ENCODE results near the gene TBCK.

TBCK gene

GRCh38 chr4:106297245-106298035, 18.6 kb downstream of the TBCK start:
- no peak for DNase-seq
- intact Hi-C loops (cut with DNase I) = no loop called here

- intact Hi-C loops (cut with DNase I) = no loop called here
- DNase-seq = no peak
Measured at GRCh38 chr4:106294062-106294461, 21.9 kb downstream of the TBCK start.

- no peak for DNase-seq
- intact Hi-C loops (cut with DNase I) = no loop called here
Measured at GRCh38 chr4:106291678-106292077, 24.3 kb downstream of the TBCK start.

- no peak for DNase-seq
- intact Hi-C loops (cut with DNase I) = no loop called here
Measured at GRCh38 chr4:106289737-106290136, 26.3 kb downstream of the TBCK start.

GRCh38 chr4:106287353-106287969, 28.5 kb downstream of the TBCK start:
- intact Hi-C loops (cut with DNase I) = no loop called here
- DNase-seq = no peak

GRCh38 chr4:106286611-106287010, 29.4 kb downstream of the TBCK start:
- intact Hi-C loops (cut with DNase I) = no loop called here
- no peak for DNase-seq

GRCh38 chr4:106284227-106284626, 31.8 kb downstream of the TBCK start:
- intact Hi-C loops (cut with DNase I) = no loop called here
- no peak for DNase-seq

- intact Hi-C loops (cut with DNase I) = no loop called here
- no peak for DNase-seq
Measured at GRCh38 chr4:106277140-106277675, 38.8 kb downstream of the TBCK start.

GRCh38 chr4:106273831-106274230, 42.2 kb downstream of the TBCK start:
- DNase-seq = no peak
- intact Hi-C loops (cut with DNase I) = no loop called here

GRCh38 chr4:106270736-106271135, 45.3 kb downstream of the TBCK start:
- intact Hi-C loops (cut with DNase I) = no loop called here
- DNase-seq = no peak

GRCh38 chr4:106269711-106270110, 46.3 kb downstream of the TBCK start:
- DNase-seq = no peak
- intact Hi-C loops (cut with DNase I) = no loop called here

- intact Hi-C loops (cut with DNase I) = no loop called here
Measured at GRCh38 chr4:106268786-106269185, 47.2 kb downstream of the TBCK start.

GRCh38 chr4:106266201-106266600, 49.8 kb downstream of the TBCK start:
- intact Hi-C loops (cut with DNase I) = no loop called here
- peak in 1 of 42 donors; percentile 13 for DNase-seq

More at GRCh38 chr4:106268786-106269185, 47.2 kb downstream of the TBCK start:
- no peak for DNase-seq

- intact Hi-C loops (cut with DNase I) = no loop called here
- DNase-seq = no peak
Measured at GRCh38 chr4:106264331-106264728, 51.7 kb downstream of the TBCK start.

- DNase-seq = no peak
- intact Hi-C loops (cut with DNase I) = no loop called here
Measured at GRCh38 chr4:106263594-106264330, 52.2 kb downstream of the TBCK start.

- intact Hi-C loops (cut with DNase I) = no loop called here
- DNase-seq = no peak
Measured at GRCh38 chr4:106261980-106262379, 54.0 kb downstream of the TBCK start.

- intact Hi-C loops (cut with DNase I) = no loop called here
- DNase-seq = no peak
Measured at GRCh38 chr4:106258145-106259045, 57.6 kb downstream of the TBCK start.

GRCh38 chr4:106256190-106256589, 59.8 kb downstream of the TBCK start:
- intact Hi-C loops (cut with DNase I) = no loop called here
- no peak for DNase-seq

- intact Hi-C loops (cut with DNase I) = no loop called here
- no peak for DNase-seq
Measured at GRCh38 chr4:106255195-106255594, 60.8 kb downstream of the TBCK start.

Measured in head of caudate nucleus (tissue), 42 donors.